ENCODE measurements around the gene ZMIZ1.

DNA sequence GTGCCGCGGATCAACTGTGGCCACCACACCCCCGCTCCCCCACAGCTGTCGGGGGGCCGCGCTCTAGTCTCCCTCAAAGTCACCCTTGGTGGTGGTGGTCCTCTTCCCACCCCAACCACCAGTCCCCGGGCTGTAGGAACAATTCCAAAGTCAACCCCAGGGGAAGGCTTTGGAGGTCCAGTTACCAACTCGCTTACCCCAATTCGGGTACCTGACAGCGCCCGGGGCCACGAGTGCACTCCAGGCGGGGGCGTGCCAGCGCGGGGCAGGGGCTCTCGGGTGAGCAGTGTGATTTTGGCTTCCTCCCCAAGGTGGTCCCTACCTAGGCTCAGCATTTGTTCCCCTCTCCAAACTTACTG, 584 bp upstream of the ZMIZ1 start:
- TF ChIP-seq, protein P1, sequence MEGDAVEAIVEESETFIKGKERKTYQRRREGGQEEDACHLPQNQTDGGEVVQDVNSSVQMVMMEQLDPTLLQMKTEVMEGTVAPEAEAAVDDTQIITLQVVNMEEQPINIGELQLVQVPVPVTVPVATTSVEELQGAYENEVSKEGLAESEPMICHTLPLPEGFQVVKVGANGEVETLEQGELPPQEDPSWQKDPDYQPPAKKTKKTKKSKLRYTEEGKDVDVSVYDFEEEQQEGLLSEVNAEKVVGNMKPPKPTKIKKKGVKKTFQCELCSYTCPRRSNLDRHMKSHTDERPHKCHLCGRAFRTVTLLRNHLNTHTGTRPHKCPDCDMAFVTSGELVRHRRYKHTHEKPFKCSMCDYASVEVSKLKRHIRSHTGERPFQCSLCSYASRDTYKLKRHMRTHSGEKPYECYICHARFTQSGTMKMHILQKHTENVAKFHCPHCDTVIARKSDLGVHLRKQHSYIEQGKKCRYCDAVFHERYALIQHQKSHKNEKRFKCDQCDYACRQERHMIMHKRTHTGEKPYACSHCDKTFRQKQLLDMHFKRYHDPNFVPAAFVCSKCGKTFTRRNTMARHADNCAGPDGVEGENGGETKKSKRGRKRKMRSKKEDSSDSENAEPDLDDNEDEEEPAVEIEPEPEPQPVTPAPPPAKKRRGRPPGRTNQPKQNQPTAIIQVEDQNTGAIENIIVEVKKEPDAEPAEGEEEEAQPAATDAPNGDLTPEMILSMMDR (IDR thresholded peaks at IDR 0.05) = no peak
- TF ChIP-seq POLR2AphosphoS5 (IDR thresholded peaks at IDR 0.05) (no peak), EP300 (IDR thresholded peaks at IDR 0.05) (no peak), POLR2A (IDR thresholded peaks at IDR 0.05) (no peak)
